ENCODE results near the gene DIP2A.

The DIP2A gene

DNA sequence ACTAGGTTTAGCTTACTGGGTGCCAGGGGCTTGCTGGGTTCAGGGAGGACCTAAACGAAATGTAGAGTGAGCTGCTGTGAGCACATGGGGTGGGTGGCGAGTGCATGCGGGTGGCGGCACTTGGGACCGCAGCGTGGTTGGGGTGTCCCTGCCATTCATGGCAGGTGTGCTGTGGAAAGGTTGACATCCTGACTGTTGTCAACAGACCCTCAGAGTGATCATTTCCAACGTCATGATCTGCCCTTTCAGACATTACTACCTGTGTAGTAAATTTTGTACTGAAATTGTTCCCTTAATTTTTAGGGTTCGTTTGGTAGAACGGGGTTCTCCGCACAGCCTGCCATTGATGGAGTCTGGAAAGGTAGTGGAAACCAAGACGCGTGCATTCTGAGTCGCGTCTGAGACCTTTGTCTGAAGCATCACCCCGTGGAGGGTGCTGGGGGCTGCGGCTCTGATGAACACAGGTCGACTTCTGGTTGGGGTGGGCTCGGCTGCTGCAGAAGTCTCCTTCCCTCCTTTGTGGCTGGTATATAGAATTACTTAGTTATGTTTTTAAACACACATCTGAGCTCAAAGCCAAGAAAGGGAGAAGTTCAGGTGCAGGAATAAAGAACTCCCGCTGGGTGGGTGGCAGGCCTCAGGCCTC lies 102.9 kb downstream of the DIP2A start:
- WGBS: 99% methylated on average over 13 of the region's 19 CpGs

DNA sequence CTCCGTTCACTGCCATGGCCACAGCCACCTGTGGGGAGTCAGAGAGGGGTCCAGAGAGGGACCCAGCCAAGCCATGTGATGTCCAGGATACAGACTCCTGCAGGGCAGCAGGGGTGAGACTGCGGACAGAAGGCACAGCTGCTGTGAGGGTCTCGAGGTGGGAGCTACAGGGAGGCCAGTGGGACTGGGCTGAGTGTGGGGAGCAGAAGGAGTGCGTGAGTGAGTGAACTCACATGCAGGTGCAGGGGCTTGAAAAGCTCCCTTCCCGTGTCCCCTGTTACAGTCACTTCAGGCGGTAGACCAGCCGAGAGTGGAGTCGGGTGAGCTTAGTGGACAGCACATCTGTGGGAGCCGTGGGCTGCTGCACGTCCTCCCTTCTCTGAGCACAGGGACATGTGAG lies 103.8 kb downstream of the DIP2A start:
- DNase-seq: no peak
- Histone ChIP-seq H4K8ac (ENCODE audit: low read length) (no peak overlapping the region), H2AFZ (ENCODE audit: low read depth, low read length) (no peak overlapping the region), H3K36me3 (ENCODE audit: control insufficient read depth in 1 of 2, insufficient read depth in 2 of 2, low read depth in 1 of 2, low read length in 2 of 2) (peaks cover 84 to 98% of the 10 kb centered on the region in 2 experiments), H2AK5ac (ENCODE audit: low read length, severe bottlenecking) (no peak overlapping the region), H2BK15ac (ENCODE audit: low read depth, poor library complexity, severe bottlenecking) (no peak overlapping the region), H3K27ac (ENCODE audit: low read length, poor library complexity, severe bottlenecking) (no peak overlapping the region), H3K14ac (ENCODE audit: low read length in 2 of 2) (no peak overlapping the region), H2BK120ac (ENCODE audit: low read depth, low read length) (no peak overlapping the region), H4K91ac (ENCODE audit: low read length) (no peak overlapping the region), H3K9ac (ENCODE audit: low read length) (no peak overlapping the region), H3K4me2 (ENCODE audit: low read length, poor library complexity, severe bottlenecking) (no peak overlapping the region), H3K4ac (ENCODE audit: low read depth in 1 of 2, low read length in 2 of 2) (no peak overlapping the region), H3K9me3 (ENCODE audit: control insufficient read depth, low read length) (no peaks in the 10 kb centered on the region), H2BK12ac (ENCODE audit: low read length in 2 of 2) (no peak overlapping the region), H3K18ac (ENCODE audit: low read depth in 1 of 2, low read length in 2 of 2) (no peak overlapping the region), H3K4me3 (ENCODE audit: insufficient read depth in 1 of 2, low read depth in 1 of 2, low read length in 2 of 2) (no peak overlapping the region), H2BK5ac (ENCODE audit: low read depth, low read length, poor library complexity, severe bottlenecking) (no peak overlapping the region), H3K4me1 (ENCODE audit: control insufficient read depth, insufficient read depth, low read depth, low read length) (peaks cover 4% of the 10 kb centered on the region), H3K79me1 (replicated peaks; ENCODE audit: low read length, poor library complexity, severe bottlenecking) (peaks cover 11% of the 10 kb centered on the region), H3K23ac (ENCODE audit: low read length in 2 of 2) (no peak overlapping the region), H3K27me3 (ENCODE audit: control insufficient read depth in 1 of 2, insufficient read depth in 1 of 2, low read length in 2 of 2) (no peaks in the 10 kb centered on the region)
- 92% methylated on average over 10 of the region's 10 CpGs for WGBS

More for the DNA sequence above, 102.9 kb downstream of the DIP2A start:
- H2BK5ac ChIP-seq (ENCODE audit: low read depth, low read length, poor library complexity, severe bottlenecking): no peak overlapping the region
- H3K9me3 ChIP-seq (ENCODE audit: control insufficient read depth, low read length): no peaks in the 10 kb centered on the region
- H3K9ac ChIP-seq (ENCODE audit: low read length): no peak overlapping the region
- no peak overlapping the region for H2BK120ac ChIP-seq (ENCODE audit: low read depth, low read length)
- H2BK15ac ChIP-seq (ENCODE audit: low read depth, poor library complexity, severe bottlenecking): no peak overlapping the region
- H3K4me1 ChIP-seq (ENCODE audit: control insufficient read depth, insufficient read depth, low read depth, low read length): peaks cover 4% of the 10 kb centered on the region
- H3K27me3 ChIP-seq (ENCODE audit: control insufficient read depth in 1 of 2, insufficient read depth in 1 of 2, low read length in 2 of 2): no peaks in the 10 kb centered on the region
- no peak overlapping the region for H3K4me2 ChIP-seq (ENCODE audit: low read length, poor library complexity, severe bottlenecking)
- no peak overlapping the region for H2AK5ac ChIP-seq (ENCODE audit: low read length, severe bottlenecking)
- no peak overlapping the region for H3K4ac ChIP-seq (ENCODE audit: low read depth in 1 of 2, low read length in 2 of 2)
- H3K14ac ChIP-seq (ENCODE audit: low read length in 2 of 2): no peak overlapping the region
- no peak overlapping the region for H3K27ac ChIP-seq (ENCODE audit: low read length, poor library complexity, severe bottlenecking)
- no peak overlapping the region for H3K23ac ChIP-seq (ENCODE audit: low read length in 2 of 2)
- H3K18ac ChIP-seq (ENCODE audit: low read depth in 1 of 2, low read length in 2 of 2): no peak overlapping the region
- no peak for DNase-seq
- no peak overlapping the region for H4K91ac ChIP-seq (ENCODE audit: low read length)
- H3K36me3 ChIP-seq (ENCODE audit: control insufficient read depth in 1 of 2, insufficient read depth in 2 of 2, low read depth in 1 of 2, low read length in 2 of 2): peaks cover 85 to 98% of the 10 kb centered on the region in 2 experiments
- no peak overlapping the region for H2AFZ ChIP-seq (ENCODE audit: low read depth, low read length)
- H3K4me3 ChIP-seq (ENCODE audit: insufficient read depth in 1 of 2, low read depth in 1 of 2, low read length in 2 of 2): no peak overlapping the region
- H4K8ac ChIP-seq (ENCODE audit: low read length): no peak overlapping the region
- H3K79me1 ChIP-seq (replicated peaks; ENCODE audit: low read length, poor library complexity, severe bottlenecking): peaks cover 13% of the 10 kb centered on the region
- no peak overlapping the region for H2BK12ac ChIP-seq (ENCODE audit: low read length in 2 of 2)

DNA sequence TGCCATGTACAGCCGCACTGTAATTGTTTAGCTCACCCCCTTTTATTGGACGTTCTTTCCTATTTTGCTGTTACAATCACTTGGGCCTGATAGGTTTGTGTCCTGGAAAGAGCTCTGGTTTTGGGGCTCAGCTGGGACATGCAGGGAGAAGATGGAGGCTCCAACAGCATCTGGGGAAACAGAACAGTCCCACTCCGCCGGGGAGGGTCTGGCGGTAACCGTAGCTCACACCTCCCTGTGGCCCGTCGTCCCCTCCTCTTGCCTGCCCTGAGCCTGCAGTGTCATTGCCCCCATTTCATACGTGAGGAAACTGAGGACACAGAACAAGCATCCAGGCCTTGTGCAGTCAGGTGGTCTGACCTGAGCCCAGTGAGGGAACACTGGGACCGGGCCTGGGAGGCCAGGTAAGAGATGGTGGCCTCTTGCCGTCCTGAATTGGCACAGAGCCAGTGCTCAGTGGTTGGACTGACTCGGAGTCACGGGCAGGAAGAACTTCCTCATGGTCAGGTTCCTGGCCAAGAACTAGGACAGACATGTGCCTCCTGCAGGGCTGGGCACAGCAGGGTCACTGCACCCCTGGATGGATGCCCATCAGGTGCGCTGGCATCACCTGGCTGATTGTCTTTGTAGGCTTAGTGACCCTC lies 104.4 kb downstream of the DIP2A start:
- Histone ChIP-seq H3K18ac (ENCODE audit: low read depth in 1 of 2, low read length in 2 of 2) (no peak overlapping the region), H3K4me3 (ENCODE audit: insufficient read depth in 1 of 2, low read depth in 1 of 2, low read length in 2 of 2) (no peak overlapping the region), H4K8ac (ENCODE audit: low read length) (no peak overlapping the region), H3K23ac (ENCODE audit: low read length in 2 of 2) (no peak overlapping the region), H3K27ac (ENCODE audit: low read length, poor library complexity, severe bottlenecking) (no peak overlapping the region), H3K9ac (ENCODE audit: low read length) (no peak overlapping the region), H3K9me3 (ENCODE audit: control insufficient read depth, low read length) (no peaks in the 10 kb centered on the region), H2BK15ac (ENCODE audit: low read depth, poor library complexity, severe bottlenecking) (no peak overlapping the region), H2BK12ac (ENCODE audit: low read length in 2 of 2) (no peak overlapping the region), H4K91ac (ENCODE audit: low read length) (no peak overlapping the region), H2AFZ (ENCODE audit: low read depth, low read length) (no peak overlapping the region), H3K14ac (ENCODE audit: low read length in 2 of 2) (no peak overlapping the region), H2BK120ac (ENCODE audit: low read depth, low read length) (no peak overlapping the region), H3K4ac (ENCODE audit: low read depth in 1 of 2, low read length in 2 of 2) (no peak overlapping the region), H2BK5ac (ENCODE audit: low read depth, low read length, poor library complexity, severe bottlenecking) (no peak overlapping the region), H3K36me3 (ENCODE audit: control insufficient read depth in 1 of 2, insufficient read depth in 2 of 2, low read depth in 1 of 2, low read length in 2 of 2) (peaks cover 82 to 98% of the 10 kb centered on the region in 2 experiments), H3K4me2 (ENCODE audit: low read length, poor library complexity, severe bottlenecking) (no peak overlapping the region), H3K79me1 (replicated peaks; ENCODE audit: low read length, poor library complexity, severe bottlenecking) (peaks cover 11% of the 10 kb centered on the region), H3K4me1 (ENCODE audit: control insufficient read depth, insufficient read depth, low read depth, low read length) (peaks cover 4% of the 10 kb centered on the region), H3K27me3 (ENCODE audit: control insufficient read depth in 1 of 2, insufficient read depth in 1 of 2, low read length in 2 of 2) (no peaks in the 10 kb centered on the region), H2AK5ac (ENCODE audit: low read length, severe bottlenecking) (no peak overlapping the region)
- no peak for DNase-seq
- 95% methylated on average over 14 of the region's 14 CpGs for WGBS

DNA sequence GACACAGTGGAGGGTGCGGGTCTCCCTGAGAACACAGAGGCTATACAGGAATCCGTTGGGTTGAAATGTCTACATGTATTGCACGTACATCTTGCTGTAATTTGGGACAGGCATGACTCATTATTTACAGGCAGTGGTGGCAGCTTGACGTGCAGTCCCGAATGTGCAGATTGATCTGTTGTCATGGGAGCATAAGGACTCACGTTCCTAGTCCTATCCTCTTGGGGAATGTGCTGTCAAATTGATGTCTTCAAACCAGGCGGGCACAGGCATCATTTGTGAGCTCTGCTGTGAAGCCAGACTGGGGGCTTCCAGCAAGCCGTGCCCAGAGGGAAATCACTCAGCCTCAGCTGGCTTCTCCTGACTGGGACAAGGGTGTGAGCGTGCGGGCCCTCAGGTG lies 105.7 kb downstream of the DIP2A start:
- Histone ChIP-seq H2AK5ac (ENCODE audit: low read length, severe bottlenecking) (no peak overlapping the region), H2BK5ac (ENCODE audit: low read depth, low read length, poor library complexity, severe bottlenecking) (no peak overlapping the region), H3K18ac (ENCODE audit: low read depth in 1 of 2, low read length in 2 of 2) (no peak overlapping the region), H3K27me3 (ENCODE audit: control insufficient read depth in 1 of 2, insufficient read depth in 1 of 2, low read length in 2 of 2) (no peaks in the 10 kb centered on the region), H3K9ac (ENCODE audit: low read length) (no peak overlapping the region), H3K4me3 (ENCODE audit: insufficient read depth in 1 of 2, low read depth in 1 of 2, low read length in 2 of 2) (no peak overlapping the region), H3K27ac (ENCODE audit: low read length, poor library complexity, severe bottlenecking) (no peak overlapping the region), H3K4me1 (ENCODE audit: control insufficient read depth, insufficient read depth, low read depth, low read length) (peaks cover 4% of the 10 kb centered on the region), H4K91ac (ENCODE audit: low read length) (no peak overlapping the region), H3K14ac (ENCODE audit: low read length in 2 of 2) (no peak overlapping the region), H2BK15ac (ENCODE audit: low read depth, poor library complexity, severe bottlenecking) (no peak overlapping the region), H3K79me1 (replicated peaks; ENCODE audit: low read length, poor library complexity, severe bottlenecking) (peaks cover 8% of the 10 kb centered on the region), H3K23ac (ENCODE audit: low read length in 2 of 2) (no peak overlapping the region), H3K36me3 (ENCODE audit: control insufficient read depth in 1 of 2, insufficient read depth in 2 of 2, low read depth in 1 of 2, low read length in 2 of 2) (peaks cover 79 to 99% of the 10 kb centered on the region in 2 experiments), H2BK120ac (ENCODE audit: low read depth, low read length) (no peak overlapping the region), H2BK12ac (ENCODE audit: low read length in 2 of 2) (no peak overlapping the region), H3K4me2 (ENCODE audit: low read length, poor library complexity, severe bottlenecking) (no peak overlapping the region), H3K4ac (ENCODE audit: low read depth in 1 of 2, low read length in 2 of 2) (no peak overlapping the region), H4K8ac (ENCODE audit: low read length) (no peak overlapping the region), H3K9me3 (ENCODE audit: control insufficient read depth, low read length) (no peaks in the 10 kb centered on the region), H2AFZ (ENCODE audit: low read depth, low read length) (no peak overlapping the region)
- 91% methylated on average over 10 of the region's 10 CpGs for WGBS
- DNase-seq: no peak

All from mesenchymal stem cell (in vitro differentiated cells and primary cell).